BLaER1 treated with 17β-estradiol and CSF1 and Interleukin-3, amounts not matched to agents 10 nM and 100 nM (cell line): ENCODE data around the gene PLEKHM2.

ENCODE experiments used
- H3K27ac ChIP-seq, 11 experiments: shearing (Covaris generic); formaldehyde crosslinking; 2 replicates each; pipeline ENCODE4 v1.8.1; 2022
- H3K27me3 ChIP-seq, 11 experiments: shearing (Covaris generic); formaldehyde crosslinking; 2 replicates each; pipeline ENCODE4 v1.8.1; 2022
- H3K36me3 ChIP-seq, 11 experiments: shearing (Covaris generic); formaldehyde crosslinking; 2 replicates each; pipeline ENCODE4 v1.8.1; 2022
- H3K4me1 ChIP-seq, 10 experiments: shearing (Covaris generic); formaldehyde crosslinking; 2 replicates each; pipeline ENCODE4 v1.8.1; 2022
- H3K4me2 ChIP-seq, 11 experiments: shearing (Covaris generic); formaldehyde crosslinking; 2 replicates each; pipeline ENCODE4 v1.8.1; 2022
- H3K4me3 ChIP-seq, 10 experiments: shearing (Covaris generic); formaldehyde crosslinking; 2 replicates each; pipeline ENCODE4 v1.8.1; 2022
- H3K9ac ChIP-seq, 11 experiments: shearing (Covaris generic); formaldehyde crosslinking; 2 replicates each; pipeline ENCODE4 v1.8.1; 2022
- H3K9me3 ChIP-seq, 11 experiments: shearing (Covaris generic); formaldehyde crosslinking; replicated peaks in 1 of 11; 2 replicates each; pipeline ENCODE4 v1.8.1; 2022
- H4K20me1 ChIP-seq, 11 experiments: shearing (Covaris generic); formaldehyde crosslinking; 2 replicates each; pipeline ENCODE4 v1.8.1; 2022
- Cebpa-rat ChIP-seq, 11 experiments: shearing (Covaris generic); IDR thresholded peaks; 2 replicates each; pipeline ENCODE4 v1.8.1; 2022

Gene PLEKHM2

GRCh38 chr1:15654091-15654690, 29.9 kb upstream of the PLEKHM2 start:
- H3K4me2 ChIP-seq = no peak overlapping the region
- H3K4me3 ChIP-seq = no peak overlapping the region
- peaks cover 82 to 100% (median 99%) of the 10 kb centered on the region in 11 experiments for H3K36me3 ChIP-seq
- no peak overlapping the region for H3K27ac ChIP-seq
- peaks cover 0 to 22% (median 0%) of the 10 kb centered on the region in 11 experiments; a peak in 8 of 22 replicates for H4K20me1 ChIP-seq
- no peak overlapping the region for H3K9ac ChIP-seq
- no peak for TF ChIP-seq Cebpa-rat (IDR thresholded peaks at IDR 0.05)
- no peaks in the 10 kb centered on the region for H3K9me3 ChIP-seq
- peaks cover 11 to 29% (median 18%) of the 10 kb centered on the region in 10 experiments; a peak in 18 of 20 replicates for H3K4me1 ChIP-seq
- H3K27me3 ChIP-seq = no peaks in the 10 kb centered on the region

- Histone ChIP-seq H3K4me3 (no peak overlapping the region), H3K36me3 (peaks cover 82 to 100% (median 99%) of the 10 kb centered on the region in 11 experiments), H3K27me3 (no peaks in the 10 kb centered on the region), H3K9ac (no peak overlapping the region), H3K4me2 (peak overlapping the region in 3 of 11 experiments; percentile 4 to 54 (median 14); a peak in 4 of 22 replicates), H4K20me1 (peaks cover 0 to 16% (median 0%) of the 10 kb centered on the region in 11 experiments; a peak in 6 of 22 replicates), H3K4me1 (peaks cover 3 to 22% (median 9%) of the 10 kb centered on the region in 10 experiments; a peak in 12 of 20 replicates), H3K27ac (peak overlapping the region in 2 of 11 experiments; percentile 24 to 31; a peak in 2 of 22 replicates), H3K9me3 (no peaks in the 10 kb centered on the region)
- no peak for TF ChIP-seq Cebpa-rat (IDR thresholded peaks at IDR 0.05)
These were observed 27.7 kb upstream of the PLEKHM2 start for GRCh38 chr1:15656464-15656863.

- TF ChIP-seq Cebpa-rat (IDR thresholded peaks at IDR 0.05) = no peak
- Histone ChIP-seq H3K4me3 (no peak overlapping the region), H4K20me1 (peaks cover 0 to 18% (median 0%) of the 10 kb centered on the region in 11 experiments; a peak in 6 of 22 replicates), H3K4me1 (peaks cover 3 to 22% (median 9%) of the 10 kb centered on the region in 10 experiments; a peak in 12 of 20 replicates), H3K27ac (peak overlapping the region in 3 of 11 experiments; percentile 3 to 31 (median 24); a peak in 2 of 22 replicates), H3K4me2 (peak overlapping the region in 6 of 11 experiments; percentile 1 to 54 (median 6); a peak in 5 of 22 replicates), H3K27me3 (no peaks in the 10 kb centered on the region), H3K36me3 (peaks cover 82 to 100% (median 99%) of the 10 kb centered on the region in 11 experiments), H3K9me3 (no peaks in the 10 kb centered on the region), H3K9ac (no peak overlapping the region)
These were observed 27.1 kb upstream of the PLEKHM2 start for GRCh38 chr1:15657021-15657420.

GRCh38 chr1:15660151-15660550, 24.0 kb upstream of the PLEKHM2 start:
- no peak overlapping the region for H3K9ac ChIP-seq
- peaks cover 3 to 22% (median 9%) of the 10 kb centered on the region in 10 experiments; a peak in 12 of 20 replicates for H3K4me1 ChIP-seq
- no peaks in the 10 kb centered on the region for H3K9me3 ChIP-seq
- no peak overlapping the region for H3K27ac ChIP-seq
- H3K4me3 ChIP-seq = no peak overlapping the region
- no peaks in the 10 kb centered on the region for H3K27me3 ChIP-seq
- no peak for TF ChIP-seq Cebpa-rat (IDR thresholded peaks at IDR 0.05)
- H3K36me3 ChIP-seq = peaks cover 66 to 97% (median 86%) of the 10 kb centered on the region in 11 experiments
- no peak overlapping the region for H3K4me2 ChIP-seq
- H4K20me1 ChIP-seq = peaks cover 0 to 21% (median 6%) of the 10 kb centered on the region in 11 experiments; a peak in 6 of 22 replicates

- no peak overlapping the region for H3K9ac ChIP-seq
- H3K27me3 ChIP-seq = no peaks in the 10 kb centered on the region
- no peaks in the 10 kb centered on the region for H3K9me3 ChIP-seq
- TF ChIP-seq Cebpa-rat (IDR thresholded peaks at IDR 0.05) = no peak
- no peak overlapping the region for H3K4me2 ChIP-seq
- peaks cover 0 to 5% (median 0%) of the 10 kb centered on the region in 10 experiments; a peak in 3 of 20 replicates for H3K4me1 ChIP-seq
- no peak overlapping the region for H3K27ac ChIP-seq
- peaks cover 50 to 88% (median 63%) of the 10 kb centered on the region in 11 experiments for H3K36me3 ChIP-seq
- peaks cover 0 to 44% (median 11%) of the 10 kb centered on the region in 11 experiments; a peak in 9 of 22 replicates for H4K20me1 ChIP-seq
- H3K4me3 ChIP-seq = no peak overlapping the region
These were observed 21.6 kb upstream of the PLEKHM2 start for GRCh38 chr1:15662477-15662876.

GRCh38 chr1:15663925-15664324, 20.2 kb upstream of the PLEKHM2 start:
- H3K9ac ChIP-seq = no peak overlapping the region
- no peaks in the 10 kb centered on the region for H3K9me3 ChIP-seq
- no peak overlapping the region for H3K27ac ChIP-seq
- peaks cover 39 to 74% (median 51%) of the 10 kb centered on the region in 11 experiments for H3K36me3 ChIP-seq
- no peaks in the 10 kb centered on the region for H3K27me3 ChIP-seq
- no peak overlapping the region for H3K4me3 ChIP-seq
- no peak for TF ChIP-seq Cebpa-rat (IDR thresholded peaks at IDR 0.05)
- H3K4me2 ChIP-seq = no peak overlapping the region
- H4K20me1 ChIP-seq = peaks cover 0 to 48% (median 11%) of the 10 kb centered on the region in 11 experiments; a peak in 9 of 22 replicates
- no peaks in the 10 kb centered on the region for H3K4me1 ChIP-seq

- H3K4me3 ChIP-seq = no peak overlapping the region
- H3K9ac ChIP-seq = no peak overlapping the region
- H4K20me1 ChIP-seq = peaks cover 0 to 50% (median 9%) of the 10 kb centered on the region in 11 experiments; a peak in 10 of 22 replicates
- H3K4me2 ChIP-seq = no peak overlapping the region
- H3K27me3 ChIP-seq = no peaks in the 10 kb centered on the region
- no peak overlapping the region for H3K27ac ChIP-seq
- no peaks in the 10 kb centered on the region for H3K4me1 ChIP-seq
- no peaks in the 10 kb centered on the region for H3K9me3 ChIP-seq
- peaks cover 5 to 44% (median 17%) of the 10 kb centered on the region in 11 experiments; a peak in 19 of 22 replicates for H3K36me3 ChIP-seq
- no peak for TF ChIP-seq Cebpa-rat (IDR thresholded peaks at IDR 0.05)
These were observed 16.8 kb upstream of the PLEKHM2 start for GRCh38 chr1:15667362-15667761.

- TF ChIP-seq Cebpa-rat (IDR thresholded peaks at IDR 0.05) = no peak
- no peaks in the 10 kb centered on the region for H3K27me3 ChIP-seq
- H3K9me3 ChIP-seq = no peaks in the 10 kb centered on the region
- no peak overlapping the region for H3K27ac ChIP-seq
- peaks cover 0 to 45% (median 7%) of the 10 kb centered on the region in 11 experiments; a peak in 10 of 22 replicates for H4K20me1 ChIP-seq
- no peak overlapping the region for H3K4me3 ChIP-seq
- H3K9ac ChIP-seq = no peak overlapping the region
- H3K4me1 ChIP-seq = no peaks in the 10 kb centered on the region
- H3K36me3 ChIP-seq = peaks cover 0 to 36% (median 9%) of the 10 kb centered on the region in 11 experiments; a peak in 9 of 22 replicates
- H3K4me2 ChIP-seq = no peak overlapping the region
These were observed 15.9 kb upstream of the PLEKHM2 start for GRCh38 chr1:15668089-15668754.

- Histone ChIP-seq H3K4me2 (no peak overlapping the region), H3K4me1 (peaks cover 0 to 3% (median 0%) of the 10 kb centered on the region in 10 experiments; a peak in 5 of 20 replicates), H4K20me1 (peaks cover 0 to 43% (median 7%) of the 10 kb centered on the region in 11 experiments; a peak in 10 of 22 replicates), H3K9ac (no peak overlapping the region), H3K4me3 (no peak overlapping the region), H3K27ac (no peak overlapping the region), H3K9me3 (no peaks in the 10 kb centered on the region), H3K36me3 (peaks cover 0 to 30% (median 7%) of the 10 kb centered on the region in 11 experiments; a peak in 6 of 22 replicates), H3K27me3 (no peaks in the 10 kb centered on the region)
- TF ChIP-seq Cebpa-rat (IDR thresholded peaks at IDR 0.05) = no peak
These were observed 15.0 kb upstream of the PLEKHM2 start for GRCh38 chr1:15669074-15669473.
